WI38 (cell line): ENCODE data around the gene SMLR1.
A peak's percentile ranks its signal among the peaks of the same experiment; 100 is the strongest.

ENCODE experiments used
- H3K4me3 ChIP-seq: 2 replicates; pipeline ENCODE4 v1.5.1; 2011; ENCODE audit warnings: low read depth, mild to moderate bottlenecking, control low read depth, low read length
- TF ChIP-seq, protein P1 (sequence below): IDR thresholded peaks from 2 replicates; pipeline ENCODE4 v1.5.1; 2012; ENCODE audit warnings: low read depth, mild to moderate bottlenecking, control low read depth, low read length

The SMLR1 gene

DNA sequence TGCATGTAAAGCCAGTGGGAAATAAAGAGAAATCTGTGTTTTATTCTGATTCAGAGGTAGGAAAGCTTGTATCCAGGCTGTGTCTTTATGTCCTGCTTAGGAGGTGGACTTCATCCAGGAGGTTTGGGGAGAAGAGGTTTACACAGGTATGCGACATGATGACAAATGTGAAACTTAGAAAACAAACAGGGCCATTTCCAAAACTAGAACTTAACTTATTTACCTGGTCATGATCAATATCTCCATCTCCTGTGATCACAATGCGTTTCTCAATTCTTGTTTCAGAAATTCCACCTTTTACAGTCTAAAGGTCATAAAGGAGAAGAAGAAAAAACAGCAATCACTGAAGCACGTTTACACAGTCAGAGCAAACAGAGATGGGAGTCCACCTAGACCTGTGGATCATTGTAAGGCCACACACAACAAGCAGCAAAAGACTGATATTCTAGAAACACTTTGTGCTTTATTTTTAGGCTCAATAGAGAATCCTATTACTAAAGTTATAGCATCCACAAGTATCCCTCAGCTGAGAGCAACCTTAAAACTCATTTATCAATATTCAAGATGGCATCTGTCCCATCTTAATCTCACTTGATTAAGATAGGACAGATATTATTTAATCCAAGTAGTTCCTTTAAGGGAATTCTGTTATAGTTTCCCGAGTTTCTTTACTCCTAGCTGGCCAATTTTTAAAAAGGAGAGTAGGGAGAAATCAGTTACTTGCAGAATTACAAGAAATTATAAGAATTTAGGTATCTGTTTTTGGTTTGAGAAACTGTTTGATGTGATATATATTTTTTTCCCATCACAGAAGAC lies 36.4 kb downstream of the SMLR1 start:
- no peak overlapping the region for H3K4me3 ChIP-seq
- TF ChIP-seq, protein P1, sequence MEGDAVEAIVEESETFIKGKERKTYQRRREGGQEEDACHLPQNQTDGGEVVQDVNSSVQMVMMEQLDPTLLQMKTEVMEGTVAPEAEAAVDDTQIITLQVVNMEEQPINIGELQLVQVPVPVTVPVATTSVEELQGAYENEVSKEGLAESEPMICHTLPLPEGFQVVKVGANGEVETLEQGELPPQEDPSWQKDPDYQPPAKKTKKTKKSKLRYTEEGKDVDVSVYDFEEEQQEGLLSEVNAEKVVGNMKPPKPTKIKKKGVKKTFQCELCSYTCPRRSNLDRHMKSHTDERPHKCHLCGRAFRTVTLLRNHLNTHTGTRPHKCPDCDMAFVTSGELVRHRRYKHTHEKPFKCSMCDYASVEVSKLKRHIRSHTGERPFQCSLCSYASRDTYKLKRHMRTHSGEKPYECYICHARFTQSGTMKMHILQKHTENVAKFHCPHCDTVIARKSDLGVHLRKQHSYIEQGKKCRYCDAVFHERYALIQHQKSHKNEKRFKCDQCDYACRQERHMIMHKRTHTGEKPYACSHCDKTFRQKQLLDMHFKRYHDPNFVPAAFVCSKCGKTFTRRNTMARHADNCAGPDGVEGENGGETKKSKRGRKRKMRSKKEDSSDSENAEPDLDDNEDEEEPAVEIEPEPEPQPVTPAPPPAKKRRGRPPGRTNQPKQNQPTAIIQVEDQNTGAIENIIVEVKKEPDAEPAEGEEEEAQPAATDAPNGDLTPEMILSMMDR, result no peak

DNA sequence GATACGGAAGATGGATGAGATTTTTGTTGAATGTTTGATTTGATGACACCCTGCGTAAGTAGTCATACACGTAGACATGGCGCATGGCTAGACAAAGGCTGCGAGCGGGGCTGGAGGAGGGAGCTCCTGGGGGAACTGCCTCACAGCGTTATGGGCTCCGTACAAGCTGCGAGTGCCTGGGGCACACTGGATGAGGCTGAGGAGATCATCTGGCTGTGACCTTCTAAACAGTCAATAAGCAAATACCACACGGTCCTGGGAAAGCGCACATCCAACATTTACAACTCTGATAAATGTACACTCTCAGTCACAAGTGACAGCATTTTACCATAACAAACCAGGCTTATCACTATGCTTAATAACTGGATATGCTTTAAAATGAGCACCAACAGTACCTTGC lies 37.1 kb downstream of the SMLR1 start:
- H3K4me3 ChIP-seq, result no peak overlapping the region
- TF ChIP-seq, protein P1, result no peak

DNA sequence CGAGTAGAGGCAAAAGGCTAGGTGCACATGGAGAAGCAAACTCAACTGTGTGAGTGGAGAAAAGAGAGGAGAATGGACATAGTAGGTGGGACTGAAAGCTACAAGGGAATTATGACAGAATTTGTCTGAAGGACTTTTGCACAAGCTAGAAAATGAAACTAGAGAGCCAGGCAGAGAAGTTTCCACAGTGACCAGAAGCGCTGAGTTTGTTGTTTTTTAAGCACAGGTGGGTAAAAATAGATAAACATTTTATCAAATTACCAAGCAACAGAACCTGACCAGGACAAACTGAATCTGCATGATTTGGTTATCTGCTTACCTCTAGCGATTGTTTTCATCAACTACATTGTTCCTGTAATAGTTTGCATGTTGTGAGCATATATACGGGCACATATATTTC lies 38.6 kb downstream of the SMLR1 start:
- no peak overlapping the region for H3K4me3 ChIP-seq
- TF ChIP-seq, protein P1, result no peak

DNA sequence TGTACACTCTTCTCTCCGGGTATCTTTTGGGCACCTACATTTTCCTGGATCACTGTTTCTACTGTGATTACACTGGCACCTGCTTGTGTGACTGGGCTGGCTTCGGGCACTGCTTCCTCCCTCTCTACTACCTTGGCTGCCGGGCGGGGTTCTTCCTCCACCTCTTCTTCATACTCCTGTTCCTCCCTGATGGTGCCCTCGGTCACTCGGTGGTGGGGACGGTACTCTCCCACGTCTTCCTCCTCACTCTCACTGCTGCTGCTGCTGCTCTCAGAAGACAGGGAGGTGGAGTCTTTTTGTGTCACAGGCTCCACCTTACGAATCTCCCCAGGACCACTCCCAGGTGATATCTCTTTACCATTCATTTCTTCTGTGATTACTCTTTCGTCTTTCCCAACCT lies 42.5 kb downstream of the SMLR1 start:
- TF ChIP-seq, protein P1, result no peak
- H3K4me3 ChIP-seq, result no peak overlapping the region

DNA sequence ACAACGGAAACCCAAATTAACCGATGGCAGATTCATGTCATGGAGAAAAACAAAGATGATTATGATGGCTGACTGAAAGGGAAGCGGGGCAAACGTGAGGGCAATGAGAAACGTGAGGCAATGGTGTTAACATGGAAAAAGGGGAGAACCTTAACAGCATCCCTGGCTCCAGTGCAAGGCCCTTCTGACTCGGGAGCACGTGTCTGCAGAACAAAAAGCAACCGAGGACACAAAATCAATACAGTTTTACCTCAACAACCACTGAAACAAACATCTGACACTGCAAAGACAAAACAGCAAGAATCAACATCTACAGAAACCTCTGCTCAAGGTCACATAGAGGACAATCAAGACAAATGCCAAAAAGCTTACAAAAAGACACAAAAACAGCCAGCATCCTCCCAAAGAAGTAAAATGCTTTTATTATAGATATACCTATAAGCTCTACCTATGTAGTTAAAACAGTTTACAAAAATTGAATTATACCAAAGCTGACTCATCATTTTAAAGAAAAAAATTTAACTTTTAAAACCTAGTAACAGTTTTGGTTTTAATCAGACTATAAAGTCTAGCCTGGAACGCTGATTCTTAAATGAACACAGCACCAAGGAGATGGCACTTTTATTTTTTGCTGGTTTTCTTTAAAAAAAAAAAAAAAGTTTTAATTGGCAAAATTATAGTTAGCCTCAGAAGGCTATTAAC lies 43.1 kb downstream of the SMLR1 start:
- TF ChIP-seq, protein P1, result no peak
- H3K4me3 ChIP-seq, result no peak overlapping the region

DNA sequence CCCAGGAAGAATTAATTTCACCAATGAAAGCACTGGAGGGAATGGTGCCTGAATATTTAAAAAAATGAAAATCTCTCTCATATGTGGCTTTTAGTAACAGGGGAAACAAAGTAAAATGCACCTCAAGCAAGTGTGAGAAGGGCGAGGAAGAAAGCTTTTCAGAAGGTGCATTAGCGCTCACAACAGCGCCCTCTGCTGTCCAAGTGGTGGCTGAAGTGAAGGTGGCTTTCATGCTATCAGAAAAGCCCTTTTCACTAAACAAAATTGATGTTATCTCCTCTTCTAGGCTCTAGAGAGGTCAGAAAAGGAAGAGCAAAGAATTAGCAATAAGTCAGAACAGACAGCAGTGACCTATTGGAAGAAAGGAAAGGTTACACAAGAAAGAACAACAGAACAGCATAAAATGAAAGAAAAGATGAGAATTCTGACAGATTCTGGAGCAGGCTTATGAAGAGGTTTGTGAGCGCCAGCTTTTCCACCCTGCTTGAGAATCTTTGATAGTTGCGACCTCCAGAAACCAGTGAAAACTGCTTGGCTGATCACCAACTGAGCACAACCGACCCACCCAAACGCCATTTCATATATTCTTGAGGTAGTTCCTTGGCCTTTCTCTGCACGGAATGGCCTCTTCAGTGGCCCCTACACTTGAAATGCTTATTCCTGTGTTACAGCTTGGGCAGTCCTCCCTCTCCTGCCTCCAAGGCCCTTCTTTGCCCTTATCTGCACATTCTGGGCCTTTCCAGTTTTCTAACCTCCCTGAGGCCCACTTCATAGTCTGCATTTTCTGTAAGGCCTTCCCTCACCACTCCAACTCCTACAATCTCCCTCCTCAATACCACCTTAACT lies 45.3 kb downstream of the SMLR1 start:
- TF ChIP-seq, protein P1, result peak; percentile 89
- no peak overlapping the region for H3K4me3 ChIP-seq
